GM12801 (cell line): ENCODE measurements around the gene ZDHHC7.

Experiments used
- TF ChIP-seq, protein P1 (sequence below): IDR thresholded peaks from one replicate; pipeline ENCODE4 v1.5.1; 2011; ENCODE audit warnings: control low read depth; ENCODE audit not compliant: insufficient read length; ENCODE audit errors: extremely low read depth

Gene ZDHHC7

DNA sequence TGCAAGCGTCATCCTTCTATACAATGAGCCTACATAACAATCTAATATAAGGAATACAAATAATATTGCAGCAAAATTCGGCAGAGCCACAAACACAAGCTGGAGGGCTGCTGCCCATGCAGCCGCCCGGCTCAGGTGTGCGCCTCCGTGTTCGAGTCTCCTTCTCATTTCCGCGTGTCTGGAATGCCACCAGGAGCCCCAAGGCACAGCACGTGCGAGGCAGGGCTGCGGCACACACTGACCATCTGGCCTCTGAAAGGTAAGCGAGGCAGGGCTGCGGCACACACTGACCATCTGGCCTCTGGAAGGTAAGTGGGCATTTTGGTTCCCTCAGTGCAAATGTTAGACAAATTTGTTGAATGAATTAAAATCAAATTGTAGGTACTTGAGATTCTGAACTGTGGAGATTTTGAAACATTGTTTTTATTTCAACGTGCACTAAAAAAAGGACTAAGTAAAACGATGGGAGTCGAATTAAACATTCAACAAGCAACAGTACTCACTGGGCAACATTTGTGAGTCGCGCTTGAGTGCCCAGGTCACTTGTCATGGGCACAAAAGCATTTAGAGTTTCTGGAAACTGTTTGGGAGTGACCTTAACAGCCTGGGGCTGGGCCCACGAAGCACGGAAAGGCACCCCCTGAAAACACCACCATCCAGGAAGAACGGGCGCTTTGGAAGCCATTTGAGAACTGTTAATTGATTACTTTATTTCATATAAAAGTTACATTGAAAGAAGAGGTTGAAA lies 37.4 kb downstream of the ZDHHC7 start:
- TF ChIP-seq, protein P1, sequence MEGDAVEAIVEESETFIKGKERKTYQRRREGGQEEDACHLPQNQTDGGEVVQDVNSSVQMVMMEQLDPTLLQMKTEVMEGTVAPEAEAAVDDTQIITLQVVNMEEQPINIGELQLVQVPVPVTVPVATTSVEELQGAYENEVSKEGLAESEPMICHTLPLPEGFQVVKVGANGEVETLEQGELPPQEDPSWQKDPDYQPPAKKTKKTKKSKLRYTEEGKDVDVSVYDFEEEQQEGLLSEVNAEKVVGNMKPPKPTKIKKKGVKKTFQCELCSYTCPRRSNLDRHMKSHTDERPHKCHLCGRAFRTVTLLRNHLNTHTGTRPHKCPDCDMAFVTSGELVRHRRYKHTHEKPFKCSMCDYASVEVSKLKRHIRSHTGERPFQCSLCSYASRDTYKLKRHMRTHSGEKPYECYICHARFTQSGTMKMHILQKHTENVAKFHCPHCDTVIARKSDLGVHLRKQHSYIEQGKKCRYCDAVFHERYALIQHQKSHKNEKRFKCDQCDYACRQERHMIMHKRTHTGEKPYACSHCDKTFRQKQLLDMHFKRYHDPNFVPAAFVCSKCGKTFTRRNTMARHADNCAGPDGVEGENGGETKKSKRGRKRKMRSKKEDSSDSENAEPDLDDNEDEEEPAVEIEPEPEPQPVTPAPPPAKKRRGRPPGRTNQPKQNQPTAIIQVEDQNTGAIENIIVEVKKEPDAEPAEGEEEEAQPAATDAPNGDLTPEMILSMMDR, result no peak

- TF ChIP-seq, protein P1, result no peak
Measured at GRCh38 chr16:84973236-84973635, 38.1 kb downstream of the ZDHHC7 start.

GRCh38 chr16:84970447-84971127 lies 40.7 kb downstream of the ZDHHC7 start:
- TF ChIP-seq, protein P1, result no peak

DNA sequence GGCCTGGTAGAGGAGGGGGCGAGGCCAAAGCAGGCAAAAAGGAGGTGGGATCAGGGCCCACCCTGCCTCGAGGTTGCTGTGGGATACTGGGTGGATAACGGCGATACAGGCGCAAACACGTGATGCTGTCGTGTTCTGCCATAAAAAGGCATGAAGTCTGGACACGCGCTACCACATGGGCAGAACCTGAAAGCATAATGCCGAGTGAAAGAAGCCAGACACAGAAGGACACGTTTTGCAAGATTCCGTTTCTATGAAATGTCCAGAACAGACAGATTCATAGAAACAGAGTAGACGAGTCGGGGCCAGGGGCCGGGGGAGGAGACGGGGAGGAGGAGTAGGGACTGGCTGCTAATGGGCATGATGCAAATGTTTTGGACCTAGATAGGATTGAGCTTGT lies 43.5 kb downstream of the ZDHHC7 start:
- TF ChIP-seq, protein P1, result no peak

DNA sequence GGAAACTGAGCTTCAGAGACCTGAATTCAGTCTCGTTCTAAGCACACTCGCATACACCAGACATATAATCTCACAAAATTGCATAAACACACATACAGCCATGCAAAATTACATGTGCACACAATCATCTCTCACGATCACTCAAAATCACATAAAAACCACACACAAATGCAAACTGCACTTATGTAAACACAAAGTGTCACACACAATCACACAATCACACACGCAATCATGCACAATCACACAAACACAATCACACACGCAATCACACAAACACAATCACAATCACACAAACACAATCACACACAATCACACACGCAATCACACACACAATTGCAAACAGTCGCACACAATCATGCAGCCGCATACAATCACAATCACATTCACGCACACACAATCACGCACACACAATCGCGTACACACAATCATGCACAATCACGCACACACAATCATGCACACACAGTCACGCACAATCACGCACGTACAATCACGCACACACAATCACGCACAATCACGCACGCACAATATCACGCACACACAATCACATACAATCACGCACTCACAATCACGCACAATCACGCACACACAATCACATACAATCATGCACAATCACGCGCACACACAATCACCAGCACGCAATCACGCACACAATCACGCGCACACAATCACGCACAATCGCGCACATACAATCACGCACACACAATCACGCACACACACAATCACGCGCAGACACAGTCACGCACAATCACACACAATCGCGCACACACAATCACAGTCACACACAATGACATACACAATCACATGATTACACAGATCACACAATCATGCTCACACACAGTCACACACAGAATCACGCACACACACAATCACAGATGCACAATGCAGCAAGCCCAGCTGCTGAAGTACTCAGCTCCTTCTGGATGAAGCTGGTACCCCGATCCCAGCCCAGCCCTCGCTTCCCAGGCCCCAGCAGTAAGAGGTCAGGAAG lies 45.6 kb downstream of the ZDHHC7 start:
- TF ChIP-seq, protein P1, result no peak

GRCh38 chr16:84964386-84965128 lies 46.8 kb downstream of the ZDHHC7 start:
- TF ChIP-seq, protein P1, result no peak
